ENCODE results near the gene PDE4D.

Gene PDE4D

GRCh38 chr5:59866661-59867060, 26.9 kb downstream of the PDE4D start (continued):
- TF ChIP-seq CREB5 (CRISPR knock-in tag; IDR thresholded peaks at IDR 0.05; ENCODE audit: low read depth): no peak

GRCh38 chr5:59864718-59865117, 28.8 kb downstream of the PDE4D start:
- peak; percentile 53 for ATAC-seq
- no peak for TF ChIP-seq PATZ1 (CRISPR knock-in tag; IDR thresholded peaks at IDR 0.05; ENCODE audit: borderline replicate concordance)
- no peak for TF ChIP-seq CSRNP3 (CRISPR knock-in tag; IDR thresholded peaks at IDR 0.05)
- TF ChIP-seq ZFP30 (CRISPR knock-in tag; IDR thresholded peaks at IDR 0.05): no peak
- TF ChIP-seq ZNF8 (CRISPR knock-in tag; IDR thresholded peaks at IDR 0.05): no peak
- no peak for TF ChIP-seq ZFP3 (CRISPR knock-in tag; IDR thresholded peaks at IDR 0.05)
- no peak for TF ChIP-seq TOX (CRISPR knock-in tag; IDR thresholded peaks at IDR 0.05; ENCODE audit: borderline replicate concordance)
- no peak for TF ChIP-seq ZNF565 (CRISPR knock-in tag; conservative IDR thresholded peaks at IDR 0.05; ENCODE audit: low read depth)
- TF ChIP-seq ZC3H10 (CRISPR knock-in tag; IDR thresholded peaks at IDR 0.05): no peak
- TF ChIP-seq OSR1 (CRISPR knock-in tag; IDR thresholded peaks at IDR 0.05): no peak
- TF ChIP-seq SNAI2 (CRISPR knock-in tag; IDR thresholded peaks at IDR 0.05): no peak
- no peak for TF ChIP-seq POU6F1 (CRISPR knock-in tag; IDR thresholded peaks at IDR 0.05; ENCODE audit: borderline replicate concordance, low read depth)
- TF ChIP-seq BACH2 (CRISPR knock-in tag; IDR thresholded peaks at IDR 0.05; ENCODE audit: borderline replicate concordance): no peak
- no peak for TF ChIP-seq RARB (CRISPR knock-in tag; IDR thresholded peaks at IDR 0.05)
- no peak for TF ChIP-seq ESRRG (CRISPR knock-in tag; IDR thresholded peaks at IDR 0.05)
- TF ChIP-seq GLIS3 (CRISPR knock-in tag; IDR thresholded peaks at IDR 0.05): no peak
- no peak for TF ChIP-seq ISL1 (CRISPR knock-in tag; IDR thresholded peaks at IDR 0.05)
- no peak for TF ChIP-seq ZNF70 (CRISPR knock-in tag; IDR thresholded peaks at IDR 0.05)

GRCh38 chr5:59863777-59864176, 29.7 kb downstream of the PDE4D start:
- TF ChIP-seq ZNF565 (CRISPR knock-in tag; conservative IDR thresholded peaks at IDR 0.05; ENCODE audit: low read depth): no peak
- TF ChIP-seq ZFP30 (CRISPR knock-in tag; IDR thresholded peaks at IDR 0.05): no peak
- no peak for TF ChIP-seq TCF4 (CRISPR knock-in tag; IDR thresholded peaks at IDR 0.05; ENCODE audit: borderline replicate concordance)
- no peak for TF ChIP-seq OSR1 (CRISPR knock-in tag; IDR thresholded peaks at IDR 0.05)
- TF ChIP-seq TSHZ2 (CRISPR knock-in tag; IDR thresholded peaks at IDR 0.05): no peak
- no peak for TF ChIP-seq ZNF70 (CRISPR knock-in tag; IDR thresholded peaks at IDR 0.05)
- no peak for TF ChIP-seq ISL1 (CRISPR knock-in tag; IDR thresholded peaks at IDR 0.05)
- TF ChIP-seq ZFP3 (CRISPR knock-in tag; IDR thresholded peaks at IDR 0.05): no peak
- no peak for TF ChIP-seq CREB5 (CRISPR knock-in tag; IDR thresholded peaks at IDR 0.05; ENCODE audit: low read depth)
- TF ChIP-seq ESRRG (CRISPR knock-in tag; IDR thresholded peaks at IDR 0.05): no peak
- TF ChIP-seq SNAI2 (CRISPR knock-in tag; IDR thresholded peaks at IDR 0.05): no peak
- no peak for TF ChIP-seq TOX (CRISPR knock-in tag; IDR thresholded peaks at IDR 0.05; ENCODE audit: borderline replicate concordance)
- no peak for TF ChIP-seq ARNTL (CRISPR knock-in tag; IDR thresholded peaks at IDR 0.05; ENCODE audit: borderline replicate concordance, low read depth)
- no peak for TF ChIP-seq ZC3H10 (CRISPR knock-in tag; IDR thresholded peaks at IDR 0.05)
- ATAC-seq: peak; percentile 96

Data from SK-N-SH treated with all-trans-retinoic acid at 6 μM for 48 hours (cell line).